Small intestine (tissue), 7 donors: ENCODE results near the gene VOPP1. TPM values are rescaled to one million over a fixed set of nuclear protein-coding genes. Genes with fewer than 3 reads are reported as not detected.

Source experiments
- DNase-seq, 2 donors: peaks; one replicate each; pipeline versions ENCODE4 v3.0.0 to v3.0.0-alpha.2; 2013
- FAIRE-seq: peaks from 2 replicates; lab custom pipeline; 2012; peaks lifted over from hg19 to GRCh38; lab: Jason Lieb, UNC
- H3K27ac ChIP-seq, 3 donors: one replicate each; pipeline ENCODE4 v1.5.1; 2013; ENCODE audit warnings: low read length in 2 of 3, mild to moderate bottlenecking in 2 of 3, control low read depth in 1 of 3, inconsistent platforms in 1 of 3, low read depth in 1 of 3, moderate library complexity in 1 of 3
- H3K27me3 ChIP-seq, 3 donors: one replicate each; pipeline ENCODE4 v1.6.1; 2013; ENCODE audit warnings: low read length in 3 of 3, inconsistent platforms in 1 of 3; ENCODE audit not compliant: control insufficient read depth in 3 of 3, insufficient read depth in 3 of 3
- H3K36me3 ChIP-seq, 3 donors: one replicate each; pipeline ENCODE4 v1.6.1; 2013; ENCODE audit warnings: low read length in 3 of 3, inconsistent platforms in 1 of 3, low read depth in 1 of 3, mild to moderate bottlenecking in 1 of 3, moderate library complexity in 1 of 3; ENCODE audit not compliant: control insufficient read depth in 3 of 3, insufficient read depth in 2 of 3
- H3K4me1 ChIP-seq, 3 donors: one replicate each; pipeline ENCODE4 v1.6.1; 2013; ENCODE audit warnings: low read length in 2 of 3, inconsistent platforms in 1 of 3, low read depth in 1 of 3, mild to moderate bottlenecking in 1 of 3, moderate library complexity in 1 of 3; ENCODE audit not compliant: control insufficient read depth in 3 of 3, insufficient read depth in 2 of 3
- H3K4me3 ChIP-seq, 3 donors: one replicate each; pipeline ENCODE4 v1.5.1; 2013; ENCODE audit warnings: low read length in 3 of 3, control low read depth in 1 of 3, inconsistent platforms in 1 of 3, low read depth in 1 of 3, mild to moderate bottlenecking in 1 of 3, moderate library complexity in 1 of 3
- H3K9me3 ChIP-seq, 2 donors: one replicate each; pipeline ENCODE4 v1.6.1; 2013; ENCODE audit warnings: low read depth in 1 of 2, low read length in 1 of 2; ENCODE audit not compliant: control insufficient read depth in 2 of 2, insufficient read depth in 1 of 2
- WGBS, 3 donors: extraction: QIAGEN DNeasy Blood & Tissue Kit; methylation state at CpG; one replicate each; pipeline ENCODE4 v1.1.7; 2013; 5-methylcytosine and 5-hydroxymethylcytosine counted together
- polyA plus RNA-seq, 4 donors: library from polyadenylated mRNA; stranded (reverse) in 3 of 4; unstranded in 1 of 4; fragments of 200-250 nt in 3 of 4; fragments of 120-200 nt in 1 of 4; gene quantifications; one replicate each; pipeline versions ENCODE4 v1.2.1 to v1.2.3, GENCODE V29; 2013
- donor health status: healthy with polysubstance abuse.
- donor health status: control.
- donor health status: control.
- donor health status: Bipolar disorder and iron deficiency.
- donor health status: healthy.

Gene VOPP1
- polyA plus RNA-seq, 4 donors, result 24.6 to 37.8 (median 33.1) TPM

DNA sequence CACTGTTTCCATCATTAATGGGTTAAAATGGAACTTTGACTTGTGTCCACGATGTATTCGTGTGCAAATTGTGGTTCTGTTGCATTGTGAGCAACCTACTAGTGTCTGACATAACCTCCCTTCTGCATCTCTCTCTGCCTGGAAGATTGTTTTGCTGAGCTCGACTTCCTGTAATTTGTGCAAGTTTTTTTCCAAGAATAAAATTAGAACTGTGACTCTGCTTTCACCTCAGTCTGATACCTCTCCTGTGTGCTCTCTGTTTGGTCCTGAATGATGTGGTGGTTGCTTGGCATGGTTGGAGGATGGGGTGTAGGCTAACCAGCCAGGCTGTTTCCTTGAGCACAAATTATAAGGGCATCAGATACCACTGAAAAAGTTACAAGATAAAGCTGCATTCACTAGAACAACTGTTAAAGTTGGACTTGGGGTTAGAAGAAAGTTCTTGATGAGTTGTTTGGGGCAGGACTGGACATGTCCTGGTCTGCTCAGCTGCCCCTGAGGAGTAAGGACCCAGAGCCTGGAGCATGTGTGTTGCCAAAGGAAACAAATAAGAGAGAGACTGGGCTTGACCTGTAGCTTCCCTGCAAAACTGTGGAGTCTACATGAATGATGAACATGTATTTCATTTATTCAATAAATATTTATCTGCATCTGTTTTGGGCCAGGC lies 1.9 kb upstream of the VOPP1 start:
- no peaks in the 10 kb centered on the region for H3K9me3 ChIP-seq
- H3K4me3 ChIP-seq, result no peak overlapping the region
- WGBS, 3 donors, result 19 to 35% (median 32%) methylated on average over 3 of the region's 3 CpGs
- DNase-seq, result no peak
- no peaks in the 10 kb centered on the region for H3K36me3 ChIP-seq
- H3K4me1 ChIP-seq, result peaks cover 0 to 9% (median 4%) of the 10 kb centered on the region in 3 donors
- H3K27ac ChIP-seq, result peak overlapping the region in 1 of 3 donors; percentile 24
- no peak for FAIRE-seq
- no peaks in the 10 kb centered on the region for H3K27me3 ChIP-seq

DNA sequence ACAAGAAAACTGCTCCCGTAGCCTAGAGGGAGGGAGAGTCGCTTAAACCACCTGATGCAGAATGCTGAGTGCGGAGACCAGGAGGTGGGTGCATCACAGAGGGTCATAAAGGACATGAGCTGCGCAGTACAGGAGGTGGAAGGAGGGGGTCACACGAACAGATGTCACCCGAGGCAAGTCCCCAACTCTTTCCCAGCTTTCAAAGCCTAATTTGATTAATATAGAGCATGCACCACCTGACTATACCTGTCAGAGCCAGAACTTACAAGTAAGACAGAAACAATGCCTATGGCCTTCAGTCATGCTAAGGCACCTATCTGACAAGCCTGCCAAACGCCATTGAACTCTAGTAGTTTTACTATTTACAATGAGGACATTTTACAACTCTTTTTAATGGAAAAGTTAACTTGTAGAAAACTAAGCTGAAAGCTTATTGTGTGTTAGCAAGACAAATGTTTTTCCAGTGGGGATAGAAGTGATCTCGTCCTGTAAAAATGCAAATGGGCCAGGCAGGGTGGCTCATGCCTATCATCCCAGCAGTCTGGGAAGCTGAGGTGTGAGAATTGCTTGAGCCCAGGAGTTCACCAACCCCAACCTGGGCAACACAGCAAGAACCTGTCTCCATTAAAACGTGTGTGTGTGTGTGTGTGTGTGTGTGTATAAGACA lies 1.1 kb upstream of the VOPP1 start:
- Histone ChIP-seq H3K9me3 (no peaks in the 10 kb centered on the region), H3K4me3 (peak overlapping the region in 2 of 3 donors; percentile 57 to 99), H3K27ac (peak overlapping the region in 2 of 3 donors; percentile 82 to 85), H3K4me1 (peaks cover 0 to 18% (median 4%) of the 10 kb centered on the region in 3 donors), H3K27me3 (no peaks in the 10 kb centered on the region), H3K36me3 (no peaks in the 10 kb centered on the region)
- FAIRE-seq (no peak), DNase-seq (no peak)
- 43 to 57% (median 55%) methylated on average over 9 of the region's 9 CpGs for WGBS, 3 donors

DNA sequence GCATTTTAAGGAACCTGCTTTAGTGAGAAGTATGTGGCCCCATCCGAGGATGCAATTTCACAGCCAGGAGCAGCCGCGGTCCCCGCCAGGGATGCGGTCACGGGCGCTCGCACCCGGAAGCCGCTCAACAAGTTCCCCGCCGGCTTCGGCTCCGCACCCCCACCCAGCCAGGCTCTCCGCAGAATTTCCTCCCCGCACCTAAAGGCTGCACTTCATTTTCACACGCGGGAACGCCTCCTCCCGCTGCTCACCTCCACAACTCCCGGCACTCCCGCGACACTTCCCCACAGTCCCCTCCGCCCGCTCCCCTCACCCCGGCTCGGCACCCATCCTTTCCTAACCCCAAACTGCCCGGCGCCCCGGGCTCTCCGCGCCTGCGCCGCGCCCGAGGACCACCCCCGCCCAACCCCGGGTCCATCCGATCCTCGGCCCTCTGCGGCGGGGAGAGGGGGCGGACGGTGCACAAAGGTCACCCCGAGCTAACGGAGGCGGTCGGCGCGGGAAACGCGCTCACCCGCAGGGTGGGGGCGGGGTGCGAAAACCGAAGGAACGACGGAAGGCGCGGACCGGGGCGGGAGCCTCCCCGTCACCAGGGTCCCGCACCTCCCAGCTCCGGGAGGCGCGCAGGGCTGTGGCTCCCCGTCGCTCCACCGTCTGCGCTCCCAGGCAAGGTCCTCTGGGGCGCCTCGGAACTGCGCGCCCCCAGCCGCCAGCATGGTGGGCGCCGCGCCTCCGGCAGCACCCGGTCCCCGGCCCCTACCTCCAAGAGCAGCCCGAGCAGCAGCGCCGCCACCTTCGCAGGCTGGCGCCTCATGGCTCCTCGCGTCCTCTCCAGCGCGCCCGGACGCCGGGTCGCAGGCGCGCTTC lies 558 bp downstream of the VOPP1 start:
- H3K27me3 ChIP-seq, result no peaks in the 10 kb centered on the region
- WGBS, 3 donors, result 0 to 1% (median 0%) methylated on average over 59 to 95 of the region's 97 CpGs
- H3K36me3 ChIP-seq, result no peaks in the 10 kb centered on the region
- no peaks in the 10 kb centered on the region for H3K9me3 ChIP-seq
- FAIRE-seq (no peak), DNase-seq (peak; percentile 59 to 79)
- peak overlapping the region; percentile 64 to 99 (median 80) for H3K4me3 ChIP-seq
- peak overlapping the region; percentile 65 to 87 (median 82) for H3K27ac ChIP-seq
- peaks cover 7 to 19% (median 12%) of the 10 kb centered on the region in 3 donors for H3K4me1 ChIP-seq

DNA sequence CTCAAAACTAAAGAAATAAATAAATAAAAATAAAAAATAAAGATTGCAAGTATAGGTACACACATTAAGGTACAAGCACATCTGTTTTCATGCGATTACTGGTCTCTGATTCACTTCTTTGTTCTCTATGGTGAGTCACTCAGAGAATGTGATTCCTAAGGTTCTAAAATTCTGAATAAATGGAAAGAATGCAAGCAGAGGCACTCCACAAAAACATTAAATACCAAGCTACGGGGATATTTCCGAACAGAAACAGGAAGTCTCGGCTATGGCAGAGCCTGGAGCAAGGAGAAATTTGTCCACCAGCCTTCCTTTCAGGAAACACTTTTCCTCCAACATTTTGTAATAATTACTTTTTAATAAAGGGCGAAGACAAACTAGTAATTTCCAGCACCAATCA lies 1.4 kb downstream of the VOPP1 start:
- peaks cover 9 to 19% (median 17%) of the 10 kb centered on the region in 3 donors for H3K4me1 ChIP-seq
- peak overlapping the region in 2 of 3 donors; percentile 64 to 99 for H3K4me3 ChIP-seq
- H3K27ac ChIP-seq, result peak overlapping the region in 2 of 3 donors; percentile 65 to 78
- no peaks in the 10 kb centered on the region for H3K36me3 ChIP-seq
- WGBS, 3 donors, result 8 to 18% (median 15%) methylated on average over 5 of the region's 5 CpGs
- H3K9me3 ChIP-seq, result no peaks in the 10 kb centered on the region
- no peak for DNase-seq
- no peak for FAIRE-seq
- H3K27me3 ChIP-seq, result no peaks in the 10 kb centered on the region

DNA sequence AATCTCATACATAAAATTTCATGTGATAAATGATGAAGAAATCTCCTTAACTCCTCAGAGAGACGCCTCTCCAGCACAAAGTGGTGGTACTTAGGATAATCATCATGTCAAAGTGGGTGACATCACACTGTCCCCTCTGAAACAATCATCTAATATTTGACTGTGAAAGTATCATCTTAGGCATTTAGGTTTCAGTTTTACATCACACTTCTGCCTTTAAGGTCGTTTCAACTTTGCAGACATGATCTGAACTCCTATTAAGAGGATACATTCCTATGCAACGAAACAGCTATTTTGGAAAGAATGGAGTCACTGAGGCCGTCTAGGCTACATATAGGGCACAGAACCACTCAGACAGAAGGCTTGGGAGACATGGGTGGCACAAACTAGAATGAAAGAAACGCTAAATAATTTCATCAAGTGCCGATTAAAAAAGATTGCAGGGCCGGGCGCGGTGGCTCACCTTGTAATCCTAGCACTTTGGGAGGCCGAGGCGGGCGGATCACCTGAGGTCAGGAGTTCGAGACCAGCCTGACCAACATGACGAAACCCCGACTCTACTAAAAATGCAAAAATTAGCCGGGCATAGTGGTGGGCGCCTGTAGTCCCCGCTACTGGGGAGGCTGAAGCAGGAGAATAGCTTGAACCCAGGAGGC lies 2.0 kb downstream of the VOPP1 start:
- DNase-seq, result no peak
- peak overlapping the region in 1 of 3 donors; percentile 99 for H3K4me3 ChIP-seq
- H3K27ac ChIP-seq, result peak overlapping the region in 1 of 3 donors; percentile 67
- no peaks in the 10 kb centered on the region for H3K27me3 ChIP-seq
- H3K36me3 ChIP-seq, result no peaks in the 10 kb centered on the region
- no peaks in the 10 kb centered on the region for H3K9me3 ChIP-seq
- no peak for FAIRE-seq
- peaks cover 13 to 20% (median 19%) of the 10 kb centered on the region in 3 donors for H3K4me1 ChIP-seq
- 47 to 70% (median 48%) methylated on average over 13 to 18 of the region's 18 CpGs for WGBS, 3 donors

DNA sequence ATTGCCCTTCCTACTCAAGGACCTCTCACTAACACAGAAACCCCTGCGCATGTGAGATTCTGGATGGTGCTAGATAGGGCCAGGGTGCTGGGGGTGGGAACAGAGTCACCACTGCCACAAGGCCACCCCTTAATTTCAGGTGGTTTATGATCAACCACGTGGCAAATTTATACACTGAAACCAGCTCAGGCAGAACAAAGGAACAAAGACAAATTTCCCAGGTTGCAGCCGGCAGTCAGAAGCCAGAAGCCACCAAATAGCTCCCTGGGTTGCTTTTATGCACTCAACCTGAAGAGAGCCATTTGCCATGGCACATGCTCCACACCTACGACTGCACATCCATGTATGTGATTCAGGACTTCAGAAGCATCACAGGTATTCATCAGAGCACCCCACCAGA lies 2.5 kb downstream of the VOPP1 start:
- FAIRE-seq (no peak), DNase-seq (no peak)
- no peak overlapping the region for H3K4me3 ChIP-seq
- H3K9me3 ChIP-seq, result no peaks in the 10 kb centered on the region
- peaks cover 13 to 23% (median 19%) of the 10 kb centered on the region in 3 donors for H3K4me1 ChIP-seq
- H3K36me3 ChIP-seq, result no peaks in the 10 kb centered on the region
- H3K27me3 ChIP-seq, result no peaks in the 10 kb centered on the region
- 19 to 44% (median 21%) methylated on average over 4 of the region's 4 CpGs for WGBS, 3 donors
- peak overlapping the region in 2 of 3 donors; percentile 24 to 67 for H3K27ac ChIP-seq

DNA sequence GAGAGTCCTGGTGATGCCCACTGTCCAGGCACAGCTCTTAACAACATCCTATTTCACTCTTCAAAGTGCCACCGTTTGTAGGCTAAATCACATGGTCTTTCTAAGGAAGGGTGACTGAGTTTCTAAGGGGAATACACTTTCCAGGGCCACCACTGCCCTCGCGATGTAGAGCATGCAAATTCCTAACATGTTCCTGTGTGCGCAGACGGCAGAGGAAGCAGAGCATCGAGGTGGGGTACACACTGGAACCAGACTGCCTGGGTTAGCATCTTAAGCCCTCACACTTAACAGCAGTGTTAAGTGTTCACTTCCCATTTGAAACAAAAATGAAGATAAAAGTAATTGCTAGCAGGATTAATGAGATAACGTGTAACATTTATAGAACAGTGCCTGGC lies 3.0 kb downstream of the VOPP1 start:
- no peaks in the 10 kb centered on the region for H3K36me3 ChIP-seq
- peaks cover 13 to 23% (median 19%) of the 10 kb centered on the region in 3 donors for H3K4me1 ChIP-seq
- no peak for DNase-seq
- H3K9me3 ChIP-seq, result no peaks in the 10 kb centered on the region
- no peak overlapping the region for H3K4me3 ChIP-seq
- no peak for FAIRE-seq
- 17 to 27% (median 19%) methylated on average over 7 of the region's 7 CpGs for WGBS, 3 donors
- H3K27me3 ChIP-seq, result no peaks in the 10 kb centered on the region
- peak overlapping the region in 2 of 3 donors; percentile 49 to 67 for H3K27ac ChIP-seq
